ENCODE data around the gene RALGAPA2. TPM values are rescaled to one million over a fixed set of nuclear protein-coding genes. Genes with fewer than 3 reads are reported as not detected.

Gene RALGAPA2
- total RNA-seq, 1 experiment from 2014 or later: 10.8 TPM

DNA sequence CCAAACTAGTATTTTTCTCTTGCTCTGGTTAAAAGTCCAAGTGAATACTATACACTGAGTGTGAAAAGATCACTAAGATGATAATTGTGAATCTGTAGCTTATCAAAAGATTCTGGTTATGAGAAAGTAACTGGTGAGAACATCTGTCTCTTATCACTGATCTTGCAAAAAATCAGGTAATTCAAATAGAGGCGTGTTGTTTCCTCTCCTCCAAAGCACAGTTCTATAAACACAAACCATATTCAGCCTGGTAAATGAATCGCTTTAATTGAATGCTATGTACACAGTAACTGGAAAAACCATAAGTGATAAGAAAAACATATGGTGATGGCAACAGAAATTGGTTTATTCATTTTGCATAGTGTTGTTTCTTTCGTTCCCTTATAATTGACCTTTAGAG lies 161.0 kb downstream of the RALGAPA2 start:
- DNase-seq (ENCODE audit: low read depth, low spot score) (no peak), ATAC-seq (no peak)
- RAD21 ChIA-PET (ENCODE audit: low non-redundant PET in 1 of 2, low total read pairs in 2 of 2, uncharacterized antibody in 2 of 2, unreplicated experiment in 2 of 2): no interaction called here
- Histone ChIP-seq H4K20me1 (ENCODE audit: insufficient read depth) (no peaks in the 10 kb centered on the region), H3K4me3 (replicated peaks in 1 of 2; ENCODE audit: low read depth in 1 of 2, low read length in 2 of 2) (no peak overlapping the region), H3K36me3 (ENCODE audit: control insufficient read depth in 1 of 2, insufficient read depth in 2 of 2, low read length in 2 of 2) (no peaks in the 10 kb centered on the region), H3K79me2 (ENCODE audit: insufficient read depth, low read length) (no peaks in the 10 kb centered on the region), H3K27me3 (ENCODE audit: insufficient read depth, low read length) (no peaks in the 10 kb centered on the region), H2AFZ (ENCODE audit: low read depth, low read length, poor library complexity, severe bottlenecking) (no peak overlapping the region), H3K27ac (ENCODE audit: low read depth, low read length) (no peak overlapping the region), H3K4me1 (ENCODE audit: control insufficient read depth in 1 of 2, insufficient read depth in 2 of 2, low read length in 2 of 2) (peaks cover 21 to 24% of the 10 kb centered on the region in 2 experiments), H3K9ac (ENCODE audit: low read length) (no peak overlapping the region), H3K9me3 (ENCODE audit: control insufficient read depth in 1 of 2, insufficient read depth in 1 of 2, low read depth in 1 of 2, low read length in 2 of 2) (no peaks in the 10 kb centered on the region), H3K9me2 (ENCODE audit: insufficient read depth) (no peaks in the 10 kb centered on the region), H3K4me2 (ENCODE audit: low read length) (no peak overlapping the region)
- POLR2A ChIA-PET: no interaction called here
- CTCF ChIA-PET: no interaction called here
- intact Hi-C loops (cut with micrococcal nuclease): no loop called here
- BruUV-seq (replicated peaks): no TSS peak
- no peak for TF ChIP-seq EZH2phosphoT487 (IDR thresholded peaks at IDR 0.05; ENCODE audit: borderline replicate concordance)
- TF ChIP-seq ZNF274 (IDR thresholded peaks at IDR 0.05; ENCODE audit: low read depth, low read length): no peak
- TF ChIP-seq EZH2 (IDR thresholded peaks at IDR 0.05): no peak
- TF ChIP-seq SIN3A (IDR thresholded peaks at IDR 0.05; ENCODE audit: low read depth): no peak
- no peak for TF ChIP-seq FOSL1 (IDR thresholded peaks at IDR 0.05; ENCODE audit: low read depth)
- no peak for TF ChIP-seq JUND (IDR thresholded peaks at IDR 0.05)
- no peak for TF ChIP-seq YY1 (IDR thresholded peaks at IDR 0.05; ENCODE audit: extremely low read depth, insufficient replicate concordance, low read depth, low read length)
- TF ChIP-seq, protein P1, sequence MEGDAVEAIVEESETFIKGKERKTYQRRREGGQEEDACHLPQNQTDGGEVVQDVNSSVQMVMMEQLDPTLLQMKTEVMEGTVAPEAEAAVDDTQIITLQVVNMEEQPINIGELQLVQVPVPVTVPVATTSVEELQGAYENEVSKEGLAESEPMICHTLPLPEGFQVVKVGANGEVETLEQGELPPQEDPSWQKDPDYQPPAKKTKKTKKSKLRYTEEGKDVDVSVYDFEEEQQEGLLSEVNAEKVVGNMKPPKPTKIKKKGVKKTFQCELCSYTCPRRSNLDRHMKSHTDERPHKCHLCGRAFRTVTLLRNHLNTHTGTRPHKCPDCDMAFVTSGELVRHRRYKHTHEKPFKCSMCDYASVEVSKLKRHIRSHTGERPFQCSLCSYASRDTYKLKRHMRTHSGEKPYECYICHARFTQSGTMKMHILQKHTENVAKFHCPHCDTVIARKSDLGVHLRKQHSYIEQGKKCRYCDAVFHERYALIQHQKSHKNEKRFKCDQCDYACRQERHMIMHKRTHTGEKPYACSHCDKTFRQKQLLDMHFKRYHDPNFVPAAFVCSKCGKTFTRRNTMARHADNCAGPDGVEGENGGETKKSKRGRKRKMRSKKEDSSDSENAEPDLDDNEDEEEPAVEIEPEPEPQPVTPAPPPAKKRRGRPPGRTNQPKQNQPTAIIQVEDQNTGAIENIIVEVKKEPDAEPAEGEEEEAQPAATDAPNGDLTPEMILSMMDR (IDR thresholded peaks at IDR 0.05 in 2 of 3, conservative IDR thresholded peaks at IDR 0.05 in 1 of 3; ENCODE audit: borderline replicate concordance in 1 of 3, insufficient read depth in 1 of 3, low read depth in 2 of 3, low read length in 2 of 3): no peak
- no peak for TF ChIP-seq SRF (IDR thresholded peaks at IDR 0.05; ENCODE audit: low read depth)
- no peak for TF ChIP-seq POLR2AphosphoS5 (IDR thresholded peaks at IDR 0.05; ENCODE audit: low read depth, low read length)
- no peak for TF ChIP-seq CBX3 (IDR thresholded peaks at IDR 0.05; ENCODE audit: low read depth)
- TF ChIP-seq, protein P2, sequence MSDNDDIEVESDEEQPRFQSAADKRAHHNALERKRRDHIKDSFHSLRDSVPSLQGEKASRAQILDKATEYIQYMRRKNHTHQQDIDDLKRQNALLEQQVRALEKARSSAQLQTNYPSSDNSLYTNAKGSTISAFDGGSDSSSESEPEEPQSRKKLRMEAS (IDR thresholded peaks at IDR 0.05): no peak
- TF ChIP-seq, protein P3, sequence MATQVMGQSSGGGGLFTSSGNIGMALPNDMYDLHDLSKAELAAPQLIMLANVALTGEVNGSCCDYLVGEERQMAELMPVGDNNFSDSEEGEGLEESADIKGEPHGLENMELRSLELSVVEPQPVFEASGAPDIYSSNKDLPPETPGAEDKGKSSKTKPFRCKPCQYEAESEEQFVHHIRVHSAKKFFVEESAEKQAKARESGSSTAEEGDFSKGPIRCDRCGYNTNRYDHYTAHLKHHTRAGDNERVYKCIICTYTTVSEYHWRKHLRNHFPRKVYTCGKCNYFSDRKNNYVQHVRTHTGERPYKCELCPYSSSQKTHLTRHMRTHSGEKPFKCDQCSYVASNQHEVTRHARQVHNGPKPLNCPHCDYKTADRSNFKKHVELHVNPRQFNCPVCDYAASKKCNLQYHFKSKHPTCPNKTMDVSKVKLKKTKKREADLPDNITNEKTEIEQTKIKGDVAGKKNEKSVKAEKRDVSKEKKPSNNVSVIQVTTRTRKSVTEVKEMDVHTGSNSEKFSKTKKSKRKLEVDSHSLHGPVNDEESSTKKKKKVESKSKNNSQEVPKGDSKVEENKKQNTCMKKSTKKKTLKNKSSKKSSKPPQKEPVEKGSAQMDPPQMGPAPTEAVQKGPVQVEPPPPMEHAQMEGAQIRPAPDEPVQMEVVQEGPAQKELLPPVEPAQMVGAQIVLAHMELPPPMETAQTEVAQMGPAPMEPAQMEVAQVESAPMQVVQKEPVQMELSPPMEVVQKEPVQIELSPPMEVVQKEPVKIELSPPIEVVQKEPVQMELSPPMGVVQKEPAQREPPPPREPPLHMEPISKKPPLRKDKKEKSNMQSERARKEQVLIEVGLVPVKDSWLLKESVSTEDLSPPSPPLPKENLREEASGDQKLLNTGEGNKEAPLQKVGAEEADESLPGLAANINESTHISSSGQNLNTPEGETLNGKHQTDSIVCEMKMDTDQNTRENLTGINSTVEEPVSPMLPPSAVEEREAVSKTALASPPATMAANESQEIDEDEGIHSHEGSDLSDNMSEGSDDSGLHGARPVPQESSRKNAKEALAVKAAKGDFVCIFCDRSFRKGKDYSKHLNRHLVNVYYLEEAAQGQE (IDR thresholded peaks at IDR 0.05; ENCODE audit: low read depth): no peak
- TF ChIP-seq, protein P4, sequence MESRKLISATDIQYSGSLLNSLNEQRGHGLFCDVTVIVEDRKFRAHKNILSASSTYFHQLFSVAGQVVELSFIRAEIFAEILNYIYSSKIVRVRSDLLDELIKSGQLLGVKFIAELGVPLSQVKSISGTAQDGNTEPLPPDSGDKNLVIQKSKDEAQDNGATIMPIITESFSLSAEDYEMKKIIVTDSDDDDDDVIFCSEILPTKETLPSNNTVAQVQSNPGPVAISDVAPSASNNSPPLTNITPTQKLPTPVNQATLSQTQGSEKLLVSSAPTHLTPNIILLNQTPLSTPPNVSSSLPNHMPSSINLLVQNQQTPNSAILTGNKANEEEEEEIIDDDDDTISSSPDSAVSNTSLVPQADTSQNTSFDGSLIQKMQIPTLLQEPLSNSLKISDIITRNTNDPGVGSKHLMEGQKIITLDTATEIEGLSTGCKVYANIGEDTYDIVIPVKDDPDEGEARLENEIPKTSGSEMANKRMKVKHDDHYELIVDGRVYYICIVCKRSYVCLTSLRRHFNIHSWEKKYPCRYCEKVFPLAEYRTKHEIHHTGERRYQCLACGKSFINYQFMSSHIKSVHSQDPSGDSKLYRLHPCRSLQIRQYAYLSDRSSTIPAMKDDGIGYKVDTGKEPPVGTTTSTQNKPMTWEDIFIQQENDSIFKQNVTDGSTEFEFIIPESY (IDR thresholded peaks at IDR 0.05; ENCODE audit: extremely low read depth, insufficient replicate concordance, low read length): no peak
- no peak for TF ChIP-seq EGR1 (IDR thresholded peaks at IDR 0.05; ENCODE audit: low read depth)

All from HCT116 (cell line).